SK-N-SH treated with all-trans-retinoic acid at 6 μM for 48 hours (cell line): ENCODE results near the gene ARHGAP9.
"Not testable (repeated sequence)": the region's sequence is repeated elsewhere in the genome, so short reads cannot be mapped to it uniquely, and the experiment has no call there.

Experiments
- ATAC-seq: fragments of 200-7000 bp; cut with Tn5 transposase; 3 replicates; pipeline ENCODE4 v1.9.1; 2020; ENCODE audit warnings: mild to moderate bottlenecking, moderate library complexity
- BACH2 ChIP-seq: fragments of 250-450 bp; sonication (Bioruptor Pico); IDR thresholded peaks from 2 replicates; pipeline ENCODE4 v1.9.0; 2021; ENCODE audit warnings: mild to moderate bottlenecking, borderline replicate concordance
- CSDC2 ChIP-seq: fragments of 250-450 bp; sonication (Bioruptor Pico); IDR thresholded peaks from 2 replicates; pipeline ENCODE4 v1.5.0; 2020; ENCODE audit warnings: mild to moderate bottlenecking, moderate library complexity
- ESRRG ChIP-seq: fragments of 250-450 bp; sonication (Bioruptor Pico); IDR thresholded peaks from 2 replicates; pipeline ENCODE4 v1.6.1; 2021; ENCODE audit warnings: mild to moderate bottlenecking
- ISL1 ChIP-seq: fragments of 250-450 bp; sonication (Bioruptor Pico); IDR thresholded peaks from 2 replicates; pipeline ENCODE4 v2.1.2; 2022; ENCODE audit warnings: mild to moderate bottlenecking, moderate library complexity
- OSR1 ChIP-seq: fragments of 250-450 bp; sonication (Bioruptor Pico); IDR thresholded peaks from 2 replicates; pipeline ENCODE4 v1.8.0; 2022; ENCODE audit warnings: moderate library complexity, mild to moderate bottlenecking, inconsistent platforms
- RARB ChIP-seq: fragments of 250-450 bp; sonication (Bioruptor Pico); IDR thresholded peaks from 2 replicates; pipeline ENCODE4 v1.8.0; 2021; ENCODE audit warnings: mild to moderate bottlenecking, moderate library complexity
- SNAI2 ChIP-seq: fragments of 250-450 bp; sonication (Bioruptor Pico); IDR thresholded peaks from 2 replicates; pipeline ENCODE4 v1.5.0; 2020; ENCODE audit warnings: mild to moderate bottlenecking, moderate library complexity
- TCF4 ChIP-seq: fragments of 250-450 bp; sonication (Bioruptor Pico); IDR thresholded peaks from 2 replicates; pipeline ENCODE4 v1.8.0; 2021; ENCODE audit warnings: mild to moderate bottlenecking, moderate library complexity, borderline replicate concordance
- ZC3H10 ChIP-seq: fragments of 250-450 bp; sonication (Bioruptor Pico); IDR thresholded peaks from 2 replicates; pipeline ENCODE4 v1.5.1; 2021; ENCODE audit warnings: mild to moderate bottlenecking, moderate library complexity
- ZFP3 ChIP-seq: fragments of 250-450 bp; sonication (Bioruptor Pico); IDR thresholded peaks from 2 replicates; pipeline ENCODE4 v1.5.0; 2020; ENCODE audit warnings: mild to moderate bottlenecking, moderate library complexity
- ZFP30 ChIP-seq: fragments of 450-650 bp; formaldehyde crosslinking; IDR thresholded peaks from 2 replicates; pipeline ENCODE4 v1.5.0; 2022; ENCODE audit warnings: mild to moderate bottlenecking, moderate library complexity
- ZNF565 ChIP-seq: fragments of 450-650 bp; formaldehyde crosslinking; conservative IDR thresholded peaks from 2 replicates; pipeline ENCODE4 v1.5.0; 2020; ENCODE audit warnings: low read depth, mild to moderate bottlenecking, moderate library complexity
- ZNF70 ChIP-seq: fragments of 450-650 bp; formaldehyde crosslinking; IDR thresholded peaks from 2 replicates; pipeline ENCODE4 v1.5.0; 2020; ENCODE audit warnings: mild to moderate bottlenecking, moderate library complexity
- ZNF8 ChIP-seq: fragments of 450-650 bp; formaldehyde crosslinking; IDR thresholded peaks from 2 replicates; pipeline ENCODE4 v1.5.0; 2020; ENCODE audit warnings: mild to moderate bottlenecking, moderate library complexity
- TF ChIP-seq, protein P1 (sequence below): fragments of 250-450 bp; sonication (Bioruptor Pico); IDR thresholded peaks from 2 replicates; pipeline ENCODE4 v1.8.0; 2020; ENCODE audit warnings: mild to moderate bottlenecking, moderate library complexity, borderline replicate concordance
- TF ChIP-seq, protein P2 (sequence below): fragments of 250-450 bp; sonication (Bioruptor Pico); IDR thresholded peaks from 2 replicates; pipeline ENCODE4 v1.5.1; 2021; ENCODE audit warnings: mild to moderate bottlenecking, moderate library complexity
- TF ChIP-seq, protein P3 (sequence below): fragments of 250-450 bp; sonication (Bioruptor Pico); IDR thresholded peaks from 2 replicates; pipeline ENCODE4 v1.8.0; 2021; ENCODE audit warnings: low read depth, mild to moderate bottlenecking, moderate library complexity, borderline replicate concordance

ARHGAP9 gene

DNA sequence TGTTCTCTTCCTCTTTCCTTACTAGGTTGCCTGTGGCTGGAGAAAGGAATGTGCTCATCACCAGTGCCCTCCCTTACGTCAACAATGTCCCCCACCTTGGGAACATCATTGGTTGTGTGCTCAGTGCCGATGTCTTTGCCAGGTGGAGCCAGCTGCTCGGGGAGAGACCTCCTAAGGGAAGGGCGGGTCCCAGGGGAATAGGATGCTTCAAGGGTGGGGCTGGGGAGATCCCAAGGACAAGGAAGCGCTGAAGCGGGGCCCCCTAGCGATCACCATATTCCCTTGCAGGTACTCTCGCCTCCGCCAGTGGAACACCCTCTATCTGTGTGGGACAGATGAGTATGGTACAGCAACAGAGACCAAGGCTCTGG is 18.5 kb upstream of the ARHGAP9 start:
- no peak for TF ChIP-seq ZC3H10 (CRISPR knock-in tag)
- no peak for TF ChIP-seq ZNF8 (CRISPR knock-in tag)
- TF ChIP-seq CSDC2 (CRISPR knock-in tag): no peak
- no peak for TF ChIP-seq RARB (CRISPR knock-in tag)
- TF ChIP-seq TCF4 (CRISPR knock-in tag): no peak
- ATAC-seq: no peak

DNA sequence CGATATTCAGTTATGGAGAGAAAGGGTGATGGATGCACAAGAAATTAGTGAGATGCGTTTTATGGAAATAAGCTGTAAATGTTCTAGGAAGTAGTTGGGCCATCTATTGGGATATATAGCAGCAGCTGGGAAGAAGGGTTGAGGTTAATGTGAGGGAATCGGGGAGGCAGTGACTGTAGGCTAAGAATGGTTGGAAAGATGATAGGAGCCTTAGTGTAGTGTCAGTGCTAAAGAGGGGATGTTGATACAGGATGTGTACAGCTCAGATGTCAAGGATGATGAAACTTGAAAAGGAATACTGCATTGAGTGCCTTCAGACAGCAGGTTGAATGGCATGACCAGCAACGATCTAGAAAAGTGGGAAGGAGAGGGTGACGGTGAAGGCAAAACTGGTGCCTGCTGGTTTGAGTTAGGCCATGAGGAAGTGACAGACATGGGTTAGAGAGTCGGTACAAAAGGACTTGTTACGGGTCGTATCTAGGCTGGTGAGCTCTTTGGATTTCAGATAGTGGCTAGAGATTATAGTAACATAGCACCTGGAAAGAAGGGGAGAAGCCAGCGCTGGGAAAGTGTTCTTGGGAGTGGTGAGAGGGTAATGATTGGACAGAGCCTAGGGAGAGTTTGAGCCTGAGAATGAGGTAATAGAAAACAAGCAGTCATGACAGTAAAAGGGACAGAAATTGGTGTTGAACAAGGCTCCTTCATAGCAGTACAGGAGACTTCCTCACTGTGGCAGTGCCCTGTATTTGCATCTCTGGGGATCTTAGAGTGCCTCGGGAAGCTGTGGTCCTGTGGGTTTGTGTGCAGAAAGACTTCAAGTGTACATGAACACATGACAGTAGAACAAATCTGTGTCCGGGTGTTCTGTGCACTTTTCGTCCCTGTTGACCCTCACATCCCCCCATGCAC is 17.8 kb upstream of the ARHGAP9 start:
- no peak for ATAC-seq
- TF ChIP-seq SNAI2 (CRISPR knock-in tag): no peak
- TF ChIP-seq, protein P1, sequence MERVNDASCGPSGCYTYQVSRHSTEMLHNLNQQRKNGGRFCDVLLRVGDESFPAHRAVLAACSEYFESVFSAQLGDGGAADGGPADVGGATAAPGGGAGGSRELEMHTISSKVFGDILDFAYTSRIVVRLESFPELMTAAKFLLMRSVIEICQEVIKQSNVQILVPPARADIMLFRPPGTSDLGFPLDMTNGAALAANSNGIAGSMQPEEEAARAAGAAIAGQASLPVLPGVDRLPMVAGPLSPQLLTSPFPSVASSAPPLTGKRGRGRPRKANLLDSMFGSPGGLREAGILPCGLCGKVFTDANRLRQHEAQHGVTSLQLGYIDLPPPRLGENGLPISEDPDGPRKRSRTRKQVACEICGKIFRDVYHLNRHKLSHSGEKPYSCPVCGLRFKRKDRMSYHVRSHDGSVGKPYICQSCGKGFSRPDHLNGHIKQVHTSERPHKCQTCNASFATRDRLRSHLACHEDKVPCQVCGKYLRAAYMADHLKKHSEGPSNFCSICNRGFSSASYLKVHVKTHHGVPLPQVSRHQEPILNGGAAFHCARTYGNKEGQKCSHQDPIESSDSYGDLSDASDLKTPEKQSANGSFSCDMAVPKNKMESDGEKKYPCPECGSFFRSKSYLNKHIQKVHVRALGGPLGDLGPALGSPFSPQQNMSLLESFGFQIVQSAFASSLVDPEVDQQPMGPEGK (CRISPR knock-in tag): no peak
- no peak for TF ChIP-seq ESRRG (CRISPR knock-in tag)
- TF ChIP-seq, all 23 proteins: peak for 0

DNA sequence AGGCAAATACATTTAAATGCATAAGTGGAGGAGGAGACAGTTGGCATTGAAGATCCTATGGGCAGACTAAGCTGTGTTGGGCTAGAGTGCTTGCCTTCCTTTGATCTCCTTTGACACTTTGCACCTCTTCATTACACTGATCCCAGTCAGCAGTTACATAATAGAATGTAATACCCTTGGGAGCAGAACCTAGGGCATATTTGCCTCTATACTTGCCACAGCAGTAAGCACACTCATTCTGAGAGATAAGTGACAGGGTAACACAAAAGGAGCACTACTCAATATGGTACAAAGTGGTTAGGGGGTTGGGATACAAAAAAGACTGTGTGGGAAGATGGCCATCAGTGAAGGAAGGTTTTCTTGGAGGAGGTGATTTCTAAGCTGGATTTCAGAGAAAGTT is 17.2 kb upstream of the ARHGAP9 start:
- no peak for TF ChIP-seq ZFP3 (CRISPR knock-in tag)
- TF ChIP-seq OSR1 (CRISPR knock-in tag): no peak
- TF ChIP-seq, protein P2, sequence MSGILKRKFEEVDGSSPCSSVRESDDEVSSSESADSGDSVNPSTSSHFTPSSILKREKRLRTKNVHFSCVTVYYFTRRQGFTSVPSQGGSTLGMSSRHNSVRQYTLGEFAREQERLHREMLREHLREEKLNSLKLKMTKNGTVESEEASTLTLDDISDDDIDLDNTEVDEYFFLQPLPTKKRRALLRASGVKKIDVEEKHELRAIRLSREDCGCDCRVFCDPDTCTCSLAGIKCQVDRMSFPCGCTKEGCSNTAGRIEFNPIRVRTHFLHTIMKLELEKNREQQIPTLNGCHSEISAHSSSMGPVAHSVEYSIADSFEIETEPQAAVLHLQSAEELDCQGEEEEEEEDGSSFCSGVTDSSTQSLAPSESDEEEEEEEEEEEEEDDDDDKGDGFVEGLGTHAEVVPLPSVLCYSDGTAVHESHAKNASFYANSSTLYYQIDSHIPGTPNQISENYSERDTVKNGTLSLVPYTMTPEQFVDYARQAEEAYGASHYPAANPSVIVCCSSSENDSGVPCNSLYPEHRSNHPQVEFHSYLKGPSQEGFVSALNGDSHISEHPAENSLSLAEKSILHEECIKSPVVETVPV (CRISPR knock-in tag): no peak
- TF ChIP-seq, protein P3, sequence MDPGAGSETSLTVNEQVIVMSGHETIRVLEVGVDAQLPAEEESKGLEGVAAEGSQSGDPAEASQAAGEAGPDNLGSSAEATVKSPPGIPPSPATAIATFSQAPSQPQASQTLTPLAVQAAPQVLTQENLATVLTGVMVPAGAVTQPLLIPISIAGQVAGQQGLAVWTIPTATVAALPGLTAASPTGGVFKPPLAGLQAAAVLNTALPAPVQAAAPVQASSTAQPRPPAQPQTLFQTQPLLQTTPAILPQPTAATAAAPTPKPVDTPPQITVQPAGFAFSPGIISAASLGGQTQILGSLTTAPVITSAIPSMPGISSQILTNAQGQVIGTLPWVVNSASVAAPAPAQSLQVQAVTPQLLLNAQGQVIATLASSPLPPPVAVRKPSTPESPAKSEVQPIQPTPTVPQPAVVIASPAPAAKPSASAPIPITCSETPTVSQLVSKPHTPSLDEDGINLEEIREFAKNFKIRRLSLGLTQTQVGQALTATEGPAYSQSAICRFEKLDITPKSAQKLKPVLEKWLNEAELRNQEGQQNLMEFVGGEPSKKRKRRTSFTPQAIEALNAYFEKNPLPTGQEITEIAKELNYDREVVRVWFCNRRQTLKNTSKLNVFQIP (CRISPR knock-in tag): no peak
- TF ChIP-seq TCF4 (CRISPR knock-in tag): no peak
- no peak for TF ChIP-seq ZFP30 (CRISPR knock-in tag)
- TF ChIP-seq ZNF70 (CRISPR knock-in tag): no peak
- TF ChIP-seq, protein P1 (CRISPR knock-in tag): no peak
- TF ChIP-seq CSDC2 (CRISPR knock-in tag): no peak
- no peak for TF ChIP-seq ISL1 (CRISPR knock-in tag)
- no peak for TF ChIP-seq BACH2 (CRISPR knock-in tag)
- TF ChIP-seq ZNF565 (CRISPR knock-in tag): no peak
- no peak for ATAC-seq

DNA sequence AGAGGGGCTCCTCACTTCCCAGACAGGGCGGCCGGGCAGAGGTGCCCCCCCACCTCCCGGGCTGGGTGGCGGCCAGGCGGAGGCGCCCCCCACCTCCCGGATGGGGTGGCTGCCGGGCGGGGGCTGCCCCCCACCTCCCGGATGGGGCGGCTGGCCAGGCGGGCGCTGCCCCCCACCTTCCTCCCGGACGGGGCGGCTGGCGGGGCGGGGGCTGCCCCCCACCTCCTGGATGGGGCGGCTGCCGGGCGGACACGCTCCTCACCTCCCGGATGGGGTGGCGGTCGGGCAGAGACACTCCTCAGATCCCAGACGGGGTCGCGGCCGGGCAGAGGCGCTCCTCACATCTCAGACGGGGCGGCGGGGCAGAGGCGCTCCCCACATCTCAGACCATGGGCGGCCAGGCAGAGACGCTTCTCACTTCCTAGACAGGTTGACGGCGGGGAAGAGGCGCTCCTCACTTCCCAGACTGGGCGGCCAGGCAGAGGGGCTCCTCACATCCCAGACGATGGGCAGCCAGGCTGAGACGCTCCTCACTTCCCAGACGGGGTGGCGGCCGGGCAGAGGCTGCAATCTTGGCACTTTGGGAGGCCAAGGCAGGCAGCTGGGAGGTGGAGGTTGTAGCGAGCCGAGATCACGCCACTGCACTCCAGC is 15.5 kb upstream of the ARHGAP9 start:
- ATAC-seq: not testable (repeated sequence)
